GM12864 (cell line): Measurements from ENCODE around the gene LZTS2.

Experiments used
- DNase-seq: peaks from one replicate; pipeline ENCODE4 v3.0.0-alpha.2; 2011; ENCODE audit warnings: low read depth
- H3K4me3 ChIP-seq: 2 replicates; pipeline ENCODE4 v1.5.1; 2011; ENCODE audit warnings: mild to moderate bottlenecking, low read depth, low read length, control low read depth
- TF ChIP-seq, protein P1 (sequence below): IDR thresholded peaks from 2 replicates; pipeline ENCODE4 v1.5.1; 2011; ENCODE audit warnings: low read depth, mild to moderate bottlenecking, moderate library complexity, low read length, control low read depth, inconsistent platforms; ENCODE audit errors: missing control alignments

LZTS2 gene

GRCh38 chr10:100993986-100994708, 5.5 kb upstream of the LZTS2 start:
- TF ChIP-seq, protein P1, sequence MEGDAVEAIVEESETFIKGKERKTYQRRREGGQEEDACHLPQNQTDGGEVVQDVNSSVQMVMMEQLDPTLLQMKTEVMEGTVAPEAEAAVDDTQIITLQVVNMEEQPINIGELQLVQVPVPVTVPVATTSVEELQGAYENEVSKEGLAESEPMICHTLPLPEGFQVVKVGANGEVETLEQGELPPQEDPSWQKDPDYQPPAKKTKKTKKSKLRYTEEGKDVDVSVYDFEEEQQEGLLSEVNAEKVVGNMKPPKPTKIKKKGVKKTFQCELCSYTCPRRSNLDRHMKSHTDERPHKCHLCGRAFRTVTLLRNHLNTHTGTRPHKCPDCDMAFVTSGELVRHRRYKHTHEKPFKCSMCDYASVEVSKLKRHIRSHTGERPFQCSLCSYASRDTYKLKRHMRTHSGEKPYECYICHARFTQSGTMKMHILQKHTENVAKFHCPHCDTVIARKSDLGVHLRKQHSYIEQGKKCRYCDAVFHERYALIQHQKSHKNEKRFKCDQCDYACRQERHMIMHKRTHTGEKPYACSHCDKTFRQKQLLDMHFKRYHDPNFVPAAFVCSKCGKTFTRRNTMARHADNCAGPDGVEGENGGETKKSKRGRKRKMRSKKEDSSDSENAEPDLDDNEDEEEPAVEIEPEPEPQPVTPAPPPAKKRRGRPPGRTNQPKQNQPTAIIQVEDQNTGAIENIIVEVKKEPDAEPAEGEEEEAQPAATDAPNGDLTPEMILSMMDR = peak; percentile 34

GRCh38 chr10:100995181-100995580, 4.4 kb upstream of the LZTS2 start:
- TF ChIP-seq, protein P1 = no peak
- H3K4me3 ChIP-seq = no peak overlapping the region
- DNase-seq = no peak

More at GRCh38 chr10:100993986-100994708, 5.5 kb upstream of the LZTS2 start:
- no peak for DNase-seq
- H3K4me3 ChIP-seq = no peak overlapping the region

DNA sequence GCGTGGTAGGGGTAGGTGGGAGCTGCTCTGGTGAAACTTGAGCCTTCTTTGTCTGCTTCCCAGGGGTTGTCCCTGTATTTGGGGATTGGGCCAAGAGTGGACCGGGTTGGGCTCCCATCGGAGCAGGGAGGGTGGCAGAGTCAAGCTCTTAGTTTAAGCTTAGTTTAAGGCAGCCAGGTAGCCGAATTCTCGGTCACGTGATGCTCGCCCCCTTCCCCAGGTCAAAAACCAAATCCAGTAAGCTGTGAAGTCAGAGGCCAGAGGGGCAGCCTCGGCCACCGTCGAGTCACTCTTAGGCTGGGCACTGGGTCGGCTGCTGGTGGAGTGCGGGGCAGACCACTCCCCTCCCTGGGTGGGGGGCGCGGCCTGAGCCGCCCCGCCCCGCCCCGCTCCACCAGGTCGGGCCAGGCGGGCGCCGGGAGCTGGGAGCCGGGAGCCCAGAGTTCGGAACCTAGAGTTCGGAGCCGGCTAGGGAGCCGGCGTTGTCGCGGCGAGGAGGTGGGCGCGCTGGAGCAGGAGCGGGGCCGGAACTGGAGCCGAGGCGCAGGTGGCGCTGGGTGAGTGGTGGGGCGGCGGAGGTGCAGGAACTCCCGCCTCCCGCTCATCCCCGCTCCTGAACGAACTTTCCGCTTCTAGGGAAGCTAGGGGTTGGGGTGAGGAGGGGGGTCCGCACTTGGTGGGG, 2.8 kb upstream of the LZTS2 start:
- no peak for DNase-seq
- peak overlapping the region; percentile 87 for H3K4me3 ChIP-seq
- TF ChIP-seq, protein P1 = no peak

DNA sequence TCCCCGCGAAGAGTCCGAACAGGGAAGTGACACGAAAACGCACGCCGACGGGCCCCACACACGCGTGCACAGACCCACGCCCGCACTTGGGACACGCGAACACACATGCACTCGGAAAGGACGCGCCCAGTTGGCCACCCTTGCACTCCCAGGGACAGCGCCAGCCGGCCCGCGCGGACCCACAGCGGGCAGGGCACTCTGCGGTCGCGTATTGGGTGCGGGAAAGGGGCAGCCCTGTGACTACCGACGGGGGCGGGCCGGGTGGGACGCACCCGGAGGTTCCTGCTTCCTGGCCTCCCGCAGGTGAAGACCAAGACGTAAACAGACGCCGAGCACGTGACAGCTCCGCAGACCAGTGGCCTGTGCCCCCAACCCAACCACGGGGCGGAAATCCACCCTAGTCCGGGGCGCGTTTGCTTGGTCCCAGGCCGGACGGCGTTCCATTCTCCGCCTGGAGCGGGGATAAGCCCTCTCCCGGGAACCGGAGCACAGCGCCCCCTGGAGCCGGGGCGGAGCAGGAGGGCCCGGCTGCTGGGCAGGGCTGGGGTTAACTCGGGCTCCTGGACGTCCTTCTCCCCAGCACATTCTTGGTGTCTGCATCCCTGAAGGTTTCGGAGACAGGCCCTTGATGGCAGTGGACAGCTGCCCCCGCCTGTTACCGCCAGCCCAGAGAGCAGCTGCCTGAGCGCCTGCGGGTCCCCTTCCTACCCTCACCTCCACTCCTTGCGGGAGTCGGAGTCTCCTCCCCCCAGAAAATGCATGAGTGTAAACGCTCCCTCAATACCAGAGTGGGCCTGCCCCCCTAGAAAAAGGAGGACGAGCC, 2.0 kb upstream of the LZTS2 start:
- peak; percentile 46 for DNase-seq
- TF ChIP-seq, protein P1 = peak; percentile 87
- H3K4me3 ChIP-seq = peak overlapping the region; percentile 87

GRCh38 chr10:100998183-100998990, 1.2 kb upstream of the LZTS2 start:
- TF ChIP-seq, protein P1 = no peak
- H3K4me3 ChIP-seq = peak overlapping the region; percentile 87
- DNase-seq = no peak

GRCh38 chr10:100998991-100999741, 442 bp upstream of the LZTS2 start:
- DNase-seq = no peak
- TF ChIP-seq, protein P1 = peak; percentile 86
- H3K4me3 ChIP-seq = peak overlapping the region; percentile 87
